GM12878 (cell line): ENCODE data around the gene GZF1. TPM values are rescaled to one million over a fixed set of nuclear protein-coding genes. Genes with fewer than 3 reads are reported as not detected.

Experiments used
- ATF2 ChIP-seq: IDR thresholded peaks from 2 replicates; pipeline ENCODE4 v1.6.1; 2012; ENCODE audit warnings: low read length, inconsistent platforms
- CEBPB ChIP-seq, 2 experiments: fragments of 150-350 bp in 1 of 2; IDR thresholded peaks; 2 replicates each; pipeline ENCODE4 v1.6.1; 2012 to 2014; ENCODE audit warnings: low read depth in 2 of 2, low read length in 2 of 2, borderline replicate concordance in 1 of 2, inconsistent platforms in 1 of 2
- CEBPZ ChIP-seq: fragments of 150-350 bp; IDR thresholded peaks from 2 replicates; pipeline ENCODE4 v1.6.1; 2016; ENCODE audit warnings: low read depth, low read length
- EED ChIP-seq: sonication (generic); IDR thresholded peaks from 2 replicates; pipeline ENCODE4 v1.6.1; 2016; ENCODE audit warnings: antibody characterized with exemption, low read depth
- GABPA ChIP-seq: IDR thresholded peaks from 2 replicates; pipeline ENCODE4 v1.6.1; 2014; ENCODE audit warnings: antibody characterized with exemption, low read depth, mild to moderate bottlenecking, inconsistent platforms
- HDGF ChIP-seq: fragments of 450-650 bp; IDR thresholded peaks from 2 replicates; pipeline ENCODE4 v1.6.1; 2016; ENCODE audit warnings: antibody characterized with exemption
- HSF1 ChIP-seq: fragments of 150-350 bp; IDR thresholded peaks from 2 replicates; pipeline ENCODE4 v1.6.1; 2014; ENCODE audit warnings: mild to moderate bottlenecking, low read depth, low read length
- IKZF1 ChIP-seq: fragments of 450-650 bp; conservative IDR thresholded peaks from 2 replicates; pipeline ENCODE4 v1.6.1; 2017; ENCODE audit warnings: antibody characterized with exemption, mild to moderate bottlenecking
- LARP7 ChIP-seq: fragments of 450-650 bp; IDR thresholded peaks from 2 replicates; pipeline ENCODE4 v1.6.1; 2017; ENCODE audit warnings: mild to moderate bottlenecking
- MEF2A ChIP-seq: IDR thresholded peaks from 2 replicates; pipeline ENCODE4 v1.6.1; 2011; ENCODE audit warnings: low read depth, mild to moderate bottlenecking, low read length, moderate library complexity; ENCODE audit not compliant: insufficient read depth
- MEF2B ChIP-seq: fragments of 450-650 bp; IDR thresholded peaks from 2 replicates; pipeline ENCODE4 v1.6.1; 2018; ENCODE audit warnings: mild to moderate bottlenecking, moderate library complexity; ENCODE audit not compliant: partially characterized antibody, poor library complexity, severe bottlenecking
- MYC ChIP-seq: IDR thresholded peaks from 2 replicates; pipeline ENCODE4 v1.6.1; 2011; ENCODE audit warnings: mild to moderate bottlenecking, low read length, moderate library complexity, inconsistent platforms; ENCODE audit not compliant: insufficient read depth, insufficient replicate concordance, insufficient read length, severe bottlenecking
- POU2F2 ChIP-seq: IDR thresholded peaks from 3 replicates; pipeline ENCODE4 v1.6.1; 2011; ENCODE audit warnings: low read depth, mild to moderate bottlenecking, low read length, borderline replicate concordance
- RFX5 ChIP-seq: IDR thresholded peaks from 2 replicates; pipeline ENCODE4 v1.6.1; 2011; ENCODE audit warnings: low read depth, low read length, improper control_type of control experiment
- SIN3A ChIP-seq: IDR thresholded peaks from 2 replicates; pipeline ENCODE4 v1.6.1; 2012; ENCODE audit warnings: low read depth, low read length, improper control_type of control experiment
- SIX5 ChIP-seq: IDR thresholded peaks from 2 replicates; pipeline ENCODE4 v1.6.1; 2011; ENCODE audit warnings: mild to moderate bottlenecking, low read depth, low read length, moderate library complexity; ENCODE audit not compliant: severe bottlenecking
- TBL1XR1 ChIP-seq: IDR thresholded peaks from 2 replicates; pipeline ENCODE4 v1.6.1; 2012; ENCODE audit warnings: low read depth, low read length, improper control_type of control experiment
- TCF3 ChIP-seq: IDR thresholded peaks from 2 replicates; pipeline ENCODE4 v1.6.1; 2012; ENCODE audit warnings: low read depth, mild to moderate bottlenecking, low read length, borderline replicate concordance; ENCODE audit not compliant: insufficient read depth
- polyA plus RNA-seq, 11 experiments: library from polyadenylated mRNA; depleted of rRNA in 4 of 11; unstranded in 6 of 11; stranded (reverse) in 5 of 11; fragments of >200 nt; fragmentation: Nextera tagmentation in 4 of 11; fragmentation: Illumina TruSeq in 1 of 11; extraction: Ambion mirVana in 4 of 11; extraction: Trizol in 1 of 11; gene quantifications; 1 replicate in 1 of 11; 2 replicates in 10 of 11; pipeline versions ENCODE4 v1.2.1 to v1.2.3, GENCODE V29; 2011 to 2016; ENCODE audit warnings: inconsistent platforms in 2 of 11, missing spikeins in 2 of 11, low read depth in 1 of 11
- total RNA-seq, 4 experiments: library from RNA; depleted of rRNA in 3 of 4; stranded (reverse); fragments of >200 nt in 3 of 4; fragmentation: Illumina TruSeq in 1 of 4; extraction: Trizol in 1 of 4; gene quantifications; 2 replicates each; pipeline versions ENCODE4 v1.2.1 to v1.2.3, GENCODE V29; 2013 to 2021
- TF ChIP-seq, protein P1 (sequence below): IDR thresholded peaks from 2 replicates; pipeline ENCODE4 v1.6.1; 2012; ENCODE audit warnings: mild to moderate bottlenecking, low read depth, low read length

Gene GZF1
- total and polyA plus RNA-seq, 10 of the 15 experiments (the other 5 are each of a cell fraction or from before 2014, with no cell fraction given): 2.2 to 19.5 (median 9.7) TPM

DNA sequence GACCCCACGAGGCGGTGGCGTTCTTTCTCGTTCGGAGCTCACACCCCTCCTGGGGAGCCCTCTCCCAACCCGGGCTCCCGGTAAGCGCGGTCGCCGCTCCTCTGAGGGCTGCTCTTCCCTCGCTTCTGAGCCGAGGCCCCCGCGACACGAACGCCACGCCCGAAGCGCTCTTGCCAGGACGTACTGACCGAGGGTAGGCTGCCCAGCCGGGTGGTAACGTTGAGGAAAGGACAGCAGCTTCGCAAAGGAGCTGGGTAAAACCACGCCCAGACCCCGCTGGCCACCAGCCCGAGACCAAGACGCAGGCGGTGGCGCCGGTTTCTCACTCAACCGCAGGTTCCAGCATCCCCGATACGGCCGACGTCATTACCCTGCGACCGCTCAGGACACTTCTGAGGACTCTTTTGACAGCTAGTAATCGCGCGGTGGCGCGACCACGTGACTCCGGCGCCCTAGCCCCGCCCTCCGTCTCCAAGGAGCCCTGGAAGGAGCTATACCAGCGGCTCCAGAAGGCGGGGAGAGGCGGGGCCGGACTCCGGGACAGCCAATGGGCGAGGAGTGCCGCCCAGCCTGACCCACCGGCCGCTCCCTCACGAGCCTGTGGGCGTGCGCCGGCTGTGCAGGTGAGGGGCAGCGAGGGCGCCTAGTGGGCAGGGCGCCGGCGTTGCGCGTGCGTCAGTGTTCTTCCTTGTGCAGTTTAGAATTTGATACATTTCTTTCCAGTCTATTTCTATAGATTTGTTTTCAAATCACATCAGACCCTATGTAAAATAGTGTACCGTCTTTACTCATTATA lies 4.0 kb upstream of the GZF1 start (continued):
- no peak for TF ChIP-seq MEF2B
- TF ChIP-seq GABPA: no peak
- TF ChIP-seq MEF2A: no peak
- peak; percentile 40; the same call in 1 of the 2 replicates for TF ChIP-seq TCF3
- no peak for TF ChIP-seq HSF1
- no peak for TF ChIP-seq MYC
- TF ChIP-seq LARP7: peak; percentile 19; the same call in 1 of the 2 replicates
- no peak for TF ChIP-seq ATF2
- TF ChIP-seq TBL1XR1: no peak
- peak; percentile 74; the same call in 1 of the 2 replicates for TF ChIP-seq SIN3A
- no peak for TF ChIP-seq EED
- 0 out of 2 replicates have a peak, but pooled peaks have one; percentile 56 for TF ChIP-seq HDGF
- TF ChIP-seq POU2F2: peak; percentile 38; the same call in 1 of the 3 replicates
- peak; percentile 62 for TF ChIP-seq IKZF1
- TF ChIP-seq, protein P1, sequence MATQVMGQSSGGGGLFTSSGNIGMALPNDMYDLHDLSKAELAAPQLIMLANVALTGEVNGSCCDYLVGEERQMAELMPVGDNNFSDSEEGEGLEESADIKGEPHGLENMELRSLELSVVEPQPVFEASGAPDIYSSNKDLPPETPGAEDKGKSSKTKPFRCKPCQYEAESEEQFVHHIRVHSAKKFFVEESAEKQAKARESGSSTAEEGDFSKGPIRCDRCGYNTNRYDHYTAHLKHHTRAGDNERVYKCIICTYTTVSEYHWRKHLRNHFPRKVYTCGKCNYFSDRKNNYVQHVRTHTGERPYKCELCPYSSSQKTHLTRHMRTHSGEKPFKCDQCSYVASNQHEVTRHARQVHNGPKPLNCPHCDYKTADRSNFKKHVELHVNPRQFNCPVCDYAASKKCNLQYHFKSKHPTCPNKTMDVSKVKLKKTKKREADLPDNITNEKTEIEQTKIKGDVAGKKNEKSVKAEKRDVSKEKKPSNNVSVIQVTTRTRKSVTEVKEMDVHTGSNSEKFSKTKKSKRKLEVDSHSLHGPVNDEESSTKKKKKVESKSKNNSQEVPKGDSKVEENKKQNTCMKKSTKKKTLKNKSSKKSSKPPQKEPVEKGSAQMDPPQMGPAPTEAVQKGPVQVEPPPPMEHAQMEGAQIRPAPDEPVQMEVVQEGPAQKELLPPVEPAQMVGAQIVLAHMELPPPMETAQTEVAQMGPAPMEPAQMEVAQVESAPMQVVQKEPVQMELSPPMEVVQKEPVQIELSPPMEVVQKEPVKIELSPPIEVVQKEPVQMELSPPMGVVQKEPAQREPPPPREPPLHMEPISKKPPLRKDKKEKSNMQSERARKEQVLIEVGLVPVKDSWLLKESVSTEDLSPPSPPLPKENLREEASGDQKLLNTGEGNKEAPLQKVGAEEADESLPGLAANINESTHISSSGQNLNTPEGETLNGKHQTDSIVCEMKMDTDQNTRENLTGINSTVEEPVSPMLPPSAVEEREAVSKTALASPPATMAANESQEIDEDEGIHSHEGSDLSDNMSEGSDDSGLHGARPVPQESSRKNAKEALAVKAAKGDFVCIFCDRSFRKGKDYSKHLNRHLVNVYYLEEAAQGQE: no peak
- TF ChIP-seq CEBPB (IDR thresholded peaks at IDR 0.05; ENCODE audit: borderline replicate concordance in 1 of 2, low read depth in 2 of 2, low read length in 2 of 2): no peak
- peak; percentile 31; the same call in 1 of the 2 replicates for TF ChIP-seq RFX5
- TF ChIP-seq SIX5: peak; percentile 21
- TF ChIP-seq CEBPZ: no peak
